Stimulated activated CD8-positive, alpha-beta memory T cell treated with anti-CD3 and anti-CD28 coated beads, Interleukin-2, amount 100 ng/mL, for 48 hours (primary cell): ENCODE results near the gene LRP8.
A peak's percentile ranks its signal among the peaks of the same experiment; 100 is the strongest.

Experiments
- DNase-seq, 2 donors: peaks; one replicate each; pipeline ENCODE4 v3.0.0-alpha.2; 2020; ENCODE audit warnings: low read depth in 2 of 2

Gene LRP8

DNA sequence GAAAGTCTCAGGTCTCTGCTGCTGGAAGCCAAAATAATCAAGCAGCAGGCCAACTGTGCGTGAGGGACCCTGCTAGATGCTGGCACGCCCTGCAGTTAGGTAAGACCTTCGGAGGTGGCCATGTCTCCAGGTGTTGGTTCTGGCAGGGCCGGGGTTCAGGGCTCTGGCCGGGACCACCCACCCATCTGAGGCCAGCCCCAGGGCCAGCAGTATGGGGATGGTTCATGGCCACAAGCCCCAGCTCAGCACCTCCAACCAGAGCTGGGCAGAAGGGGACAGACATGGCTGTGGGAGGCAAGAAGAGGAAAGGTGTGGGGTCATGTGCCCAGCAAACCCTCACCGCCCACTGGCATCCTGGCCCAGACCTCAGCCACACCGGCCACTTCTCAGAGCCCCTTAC, 23.3 kb downstream of the LRP8 start:
- no peak for DNase-seq

DNA sequence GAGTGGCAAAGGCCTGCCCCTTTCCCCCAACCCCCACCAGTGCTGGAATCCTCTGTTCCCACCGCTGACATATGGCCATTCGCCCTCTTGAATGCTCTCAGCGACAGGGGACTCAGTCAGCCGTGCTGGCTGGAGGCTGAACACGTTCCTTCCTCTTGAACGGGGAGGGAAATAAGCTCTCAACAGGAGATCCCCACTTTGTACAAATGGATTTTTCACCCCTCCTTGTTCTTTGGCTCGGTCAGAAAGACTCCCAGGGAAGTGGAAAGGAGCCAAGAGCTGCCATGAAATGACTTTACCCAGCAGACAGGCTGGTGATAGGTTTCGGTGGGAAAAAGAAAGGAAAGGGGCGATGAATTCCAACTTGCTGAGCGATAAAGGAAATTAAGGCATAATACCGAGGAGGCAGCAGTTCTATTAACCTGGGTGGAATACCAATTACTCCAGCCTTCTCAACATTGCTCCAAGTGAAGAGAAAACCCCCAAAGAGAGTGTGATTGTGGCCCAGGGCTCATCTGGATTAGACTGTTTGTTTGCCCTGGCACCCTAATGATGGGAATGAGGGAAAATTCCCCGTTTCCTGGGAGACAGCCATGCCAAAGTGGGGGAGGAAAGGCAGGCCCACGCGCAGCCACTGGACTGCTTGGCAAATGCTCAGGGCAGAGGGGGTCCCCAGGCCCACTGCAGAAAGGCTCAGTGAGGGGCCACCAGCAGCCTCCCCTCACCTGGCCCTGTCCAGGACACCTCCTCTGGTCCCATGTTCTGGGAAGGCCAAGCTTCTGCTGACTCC, 23.9 kb downstream of the LRP8 start:
- no peak for DNase-seq

DNA sequence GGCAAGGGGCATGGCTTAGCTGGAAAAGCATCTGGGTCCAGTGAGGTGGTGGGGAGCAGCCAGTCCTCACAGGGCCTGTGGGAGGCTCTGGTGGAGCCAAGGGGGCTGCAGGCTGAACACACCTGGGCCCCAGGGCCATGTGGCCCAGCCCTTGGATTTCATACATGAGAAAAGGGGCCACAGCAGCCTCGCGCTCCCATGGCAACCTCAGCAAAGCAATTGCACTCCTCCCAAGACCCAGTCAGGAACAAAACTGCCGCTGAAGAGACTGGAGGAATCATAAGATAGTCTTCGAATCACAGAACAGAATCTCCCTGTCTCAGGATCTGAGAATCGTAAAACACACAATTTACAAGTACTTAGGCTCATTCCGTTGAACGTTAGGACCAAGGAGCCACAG, 24.6 kb downstream of the LRP8 start:
- no peak for DNase-seq

DNA sequence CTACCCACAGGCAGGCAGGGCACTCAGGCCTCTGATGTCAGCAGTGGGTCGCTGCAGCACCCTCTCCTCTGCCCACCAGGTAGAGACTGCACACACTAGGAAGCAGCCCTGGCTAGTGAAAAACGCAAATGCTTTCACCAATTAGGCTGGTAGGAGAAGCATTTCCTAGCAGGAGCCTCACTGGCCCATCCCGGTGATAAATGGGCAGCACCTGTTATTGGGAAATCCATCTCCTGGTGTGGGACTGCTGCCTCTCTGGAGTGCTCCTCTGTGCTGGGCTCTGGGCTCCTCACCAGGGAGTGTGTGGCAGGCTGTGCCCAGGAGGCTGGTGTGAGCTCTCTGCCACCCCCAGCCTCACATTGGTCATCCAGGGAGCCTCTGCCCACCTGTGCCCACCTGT, 28.6 kb downstream of the LRP8 start:
- DNase-seq, result no peak

DNA sequence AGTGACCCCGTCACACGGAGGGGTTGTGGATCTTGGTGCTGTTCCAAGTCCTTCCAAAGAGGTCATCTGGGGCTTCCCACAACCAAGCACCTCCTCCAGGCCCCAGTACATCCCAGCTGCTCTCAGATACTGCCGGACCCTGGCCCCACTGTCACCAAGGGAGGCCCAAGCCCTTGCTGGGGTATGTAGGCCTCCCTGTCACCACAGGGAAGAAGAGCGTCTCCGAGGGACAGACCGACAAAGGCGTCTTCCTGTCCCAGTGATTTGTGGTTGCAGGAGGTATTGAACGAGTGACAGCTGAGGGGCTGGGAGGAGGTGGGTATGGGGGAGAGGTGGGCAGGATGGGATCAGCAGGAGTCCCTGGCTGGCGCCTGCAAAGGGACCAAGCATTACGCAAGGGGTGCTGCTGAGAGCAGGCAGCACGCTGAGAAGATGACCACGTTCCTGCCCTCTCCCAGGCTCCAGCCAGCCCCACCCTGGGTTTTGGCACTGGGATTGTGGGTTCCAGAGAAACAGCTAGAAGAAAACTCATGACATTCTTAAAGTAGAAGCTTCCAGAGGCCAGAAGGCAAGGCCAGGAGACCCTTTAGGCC, 29.7 kb downstream of the LRP8 start:
- no peak for DNase-seq

DNA sequence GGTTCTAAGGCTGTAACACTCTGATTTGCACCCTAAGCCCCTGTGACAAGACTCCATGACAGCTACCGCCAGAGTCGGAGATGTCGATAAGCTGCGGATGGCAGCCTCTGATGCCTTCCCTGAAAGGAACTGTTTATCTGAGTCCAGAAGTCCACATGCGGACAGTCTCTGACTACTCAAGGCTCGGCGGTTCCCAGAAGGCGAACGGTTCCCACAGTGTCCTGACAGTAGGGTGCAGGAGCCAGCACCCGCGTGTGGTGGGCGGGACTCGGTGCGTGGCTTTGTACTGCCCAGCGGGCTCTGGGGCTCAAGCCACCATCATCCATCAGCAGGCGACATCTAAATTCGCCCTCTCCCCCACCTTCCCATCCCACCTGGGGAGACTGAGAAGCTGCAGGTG, 30.7 kb downstream of the LRP8 start:
- no peak for DNase-seq

DNA sequence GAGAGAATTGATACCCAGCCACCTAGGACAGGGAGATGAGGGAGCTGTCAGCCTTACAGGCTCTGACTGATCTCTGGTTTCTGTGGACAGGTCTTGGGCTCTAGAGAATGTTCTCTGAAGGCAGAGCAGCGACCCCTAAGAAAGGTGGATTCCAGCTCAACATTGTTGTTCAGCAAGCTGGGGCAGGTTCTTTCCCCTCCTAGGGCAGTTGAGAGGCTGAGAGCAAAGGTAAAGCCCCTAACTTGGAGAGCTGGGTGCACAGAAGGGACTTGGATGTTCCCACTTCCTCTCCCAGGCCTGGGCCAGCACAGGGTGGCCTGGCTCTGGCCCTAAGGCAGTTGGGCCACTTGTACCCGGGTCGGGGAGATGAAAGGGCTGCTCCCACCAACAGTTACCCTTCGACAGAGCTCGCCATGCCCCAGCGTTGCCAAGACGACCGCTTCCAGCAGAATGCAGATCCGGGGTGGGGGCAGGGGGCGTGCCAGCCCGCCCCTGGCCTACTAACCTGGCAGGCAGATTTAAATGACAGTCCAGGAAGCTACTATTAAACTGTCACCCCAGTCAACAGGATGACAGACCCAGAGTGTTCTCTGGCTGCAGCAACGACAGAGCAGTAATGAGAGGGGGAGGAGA, 31.6 kb downstream of the LRP8 start:
- DNase-seq, result no peak

DNA sequence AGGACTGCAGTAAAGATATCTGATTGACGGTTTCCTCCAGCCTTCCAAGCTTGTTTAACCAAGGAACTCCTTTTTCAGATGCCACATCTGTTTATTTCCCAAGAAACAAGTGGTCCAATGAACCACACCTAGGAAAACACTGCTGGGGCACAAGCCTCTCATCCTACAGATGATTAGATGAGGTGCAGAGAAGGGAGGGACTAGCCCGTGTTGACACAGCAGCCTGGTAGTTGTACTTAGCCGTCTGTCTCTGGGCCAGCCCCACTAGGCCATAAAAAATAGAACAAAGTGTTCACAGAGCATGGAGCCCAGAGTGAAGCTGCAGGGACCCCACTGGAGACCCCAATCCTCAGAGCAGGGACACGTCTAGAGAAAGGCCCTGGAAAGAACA, 32.1 kb downstream of the LRP8 start:
- no peak for DNase-seq

DNA sequence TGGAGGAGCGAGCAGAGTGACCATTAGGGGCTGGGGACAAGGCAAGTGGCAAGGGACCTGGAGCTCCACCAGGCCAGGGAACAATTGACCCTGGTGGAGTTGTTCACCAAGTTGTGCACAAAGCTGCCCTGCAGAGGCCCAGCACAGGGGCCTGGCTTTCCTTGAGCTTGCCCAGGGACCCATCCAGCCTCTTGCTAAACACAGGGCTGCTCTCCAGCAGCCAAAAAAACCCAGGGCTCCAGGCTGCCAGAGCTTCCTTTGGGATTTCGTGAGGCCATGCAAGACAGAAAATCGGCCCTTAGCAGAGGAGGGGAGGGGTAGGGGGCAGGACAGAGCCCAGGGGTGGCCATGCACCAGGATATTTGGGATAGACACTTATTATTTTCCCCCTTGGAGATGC, 32.6 kb downstream of the LRP8 start:
- no peak for DNase-seq

DNA sequence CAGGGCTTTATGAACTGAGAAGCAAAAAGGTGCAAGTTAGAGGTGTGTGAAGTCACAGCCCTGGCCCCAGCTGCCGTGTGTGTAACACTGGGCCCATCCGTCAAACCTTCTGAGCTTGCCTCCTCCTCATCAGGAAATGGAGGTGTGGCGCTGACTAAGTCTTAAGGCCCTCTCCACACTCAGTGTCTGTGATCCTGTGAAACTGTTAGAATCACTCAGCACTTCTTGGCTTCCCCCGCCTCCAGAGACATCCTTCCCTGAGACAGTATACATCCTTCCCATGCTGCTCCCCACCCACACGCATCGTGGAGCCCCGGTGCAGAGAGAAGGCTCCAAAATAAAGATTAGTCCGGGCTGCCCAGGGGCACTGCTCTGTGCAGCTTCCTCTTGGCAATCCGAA, 33.3 kb downstream of the LRP8 start:
- peak; percentile 5 to 16 for DNase-seq

DNA sequence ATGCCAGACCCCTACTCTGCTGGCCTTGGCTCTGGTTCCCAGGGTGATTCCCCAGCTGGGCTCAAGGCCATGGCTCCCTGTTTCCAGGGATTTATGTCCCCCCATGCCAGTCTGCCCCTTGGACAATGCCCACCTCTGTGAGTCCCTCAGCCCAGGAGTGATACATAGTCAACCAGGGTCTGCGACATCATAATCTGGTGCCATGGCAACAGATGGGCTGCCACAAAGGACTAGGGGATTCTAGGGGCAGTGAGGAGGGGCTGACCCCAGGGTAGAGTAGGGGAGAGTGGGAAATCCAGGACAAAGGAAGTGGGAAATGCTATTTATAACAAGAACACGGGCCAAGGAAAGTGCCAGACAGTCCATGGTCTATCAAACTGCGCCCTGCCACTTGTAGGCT, 33.8 kb downstream of the LRP8 start:
- DNase-seq, result no peak

DNA sequence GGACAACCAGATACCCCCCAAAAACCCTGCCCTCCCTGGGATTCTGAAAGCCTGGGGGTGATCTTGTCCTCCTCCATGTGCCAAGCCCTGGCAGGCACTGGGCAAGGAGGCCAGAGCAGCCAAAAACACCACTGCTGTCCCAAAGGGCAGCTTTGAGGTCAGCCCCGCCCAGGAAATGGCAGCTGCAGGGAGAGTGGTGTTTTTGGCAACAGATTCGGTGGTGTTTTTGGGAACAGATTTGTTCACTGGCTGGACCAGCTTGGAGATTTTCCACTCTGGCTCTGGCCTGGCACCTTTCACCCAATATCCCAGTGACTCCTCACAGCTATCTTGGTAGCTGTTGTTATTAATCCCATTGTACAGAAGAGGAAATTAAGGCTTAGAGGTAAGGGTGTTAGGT, 34.7 kb downstream of the LRP8 start:
- no peak for DNase-seq

DNA sequence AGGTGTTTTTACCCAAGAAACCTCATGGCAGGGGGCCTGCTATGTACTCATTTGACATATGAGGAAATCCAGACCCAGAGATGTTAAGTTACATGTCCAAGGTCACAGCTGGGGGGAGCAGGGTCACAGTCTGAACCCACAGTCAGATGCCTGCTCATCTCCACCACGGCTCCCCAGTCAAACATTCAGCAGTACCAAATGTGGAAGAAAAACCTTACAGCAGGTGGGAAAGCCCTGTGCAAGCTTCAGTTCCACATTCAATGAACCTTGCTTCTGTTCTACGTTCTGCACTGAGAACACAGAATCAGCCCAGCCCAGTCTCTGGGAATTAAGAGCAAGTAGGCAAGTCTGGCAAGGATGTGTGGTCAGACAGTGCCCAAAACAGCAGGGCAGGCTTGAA, 35.2 kb downstream of the LRP8 start:
- no peak for DNase-seq

DNA sequence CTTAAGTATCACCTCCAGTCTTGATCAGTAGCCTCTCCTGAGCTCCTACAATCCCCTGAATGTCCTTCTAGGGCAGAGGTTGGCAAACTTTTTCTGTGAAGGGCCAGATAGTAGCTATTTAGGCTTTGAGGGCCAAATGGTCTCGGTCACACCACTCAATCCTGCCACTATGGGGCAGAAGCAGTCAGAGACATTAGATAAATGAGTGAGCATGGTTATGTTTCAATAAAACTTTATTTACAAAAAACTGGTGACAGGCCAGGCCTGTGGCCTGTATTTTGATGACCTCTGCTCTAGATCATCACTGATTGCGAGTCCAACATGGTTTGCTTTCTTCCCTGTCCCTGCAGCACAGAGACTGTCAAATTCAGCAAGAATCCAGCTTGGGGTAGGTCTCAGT, 36.3 kb downstream of the LRP8 start:
- no peak for DNase-seq

DNA sequence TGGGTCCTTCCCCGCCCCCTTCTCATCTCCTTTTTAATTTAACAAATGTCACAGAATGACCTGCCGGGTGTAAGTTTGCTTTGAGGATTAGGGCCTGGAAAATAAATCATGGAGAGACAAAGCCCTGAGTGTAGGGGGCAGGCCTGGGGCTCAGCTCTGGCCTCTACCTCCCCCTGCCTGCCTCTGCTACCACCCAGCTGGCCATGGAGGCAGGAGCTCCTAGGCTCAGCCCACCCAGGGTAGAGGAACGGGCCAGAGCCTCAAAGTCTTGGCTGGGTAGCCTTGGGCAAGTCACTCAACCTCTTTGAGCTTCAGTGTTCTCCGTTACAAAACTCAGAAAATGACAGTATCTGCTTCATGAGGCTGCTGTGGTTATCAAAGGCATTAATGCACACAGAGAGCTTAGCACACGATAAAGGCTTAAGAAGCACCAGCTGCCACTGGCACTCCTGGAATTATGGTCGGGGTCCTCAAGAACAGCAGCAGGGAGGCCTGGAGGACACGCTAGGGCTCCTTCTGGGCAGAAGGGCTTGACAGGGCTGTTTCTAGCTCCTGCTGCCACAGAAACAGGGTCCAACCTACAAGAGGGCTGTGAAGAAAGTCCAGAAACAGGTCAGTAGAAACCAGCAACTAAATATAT, 39.0 kb downstream of the LRP8 start:
- DNase-seq, result no peak

DNA sequence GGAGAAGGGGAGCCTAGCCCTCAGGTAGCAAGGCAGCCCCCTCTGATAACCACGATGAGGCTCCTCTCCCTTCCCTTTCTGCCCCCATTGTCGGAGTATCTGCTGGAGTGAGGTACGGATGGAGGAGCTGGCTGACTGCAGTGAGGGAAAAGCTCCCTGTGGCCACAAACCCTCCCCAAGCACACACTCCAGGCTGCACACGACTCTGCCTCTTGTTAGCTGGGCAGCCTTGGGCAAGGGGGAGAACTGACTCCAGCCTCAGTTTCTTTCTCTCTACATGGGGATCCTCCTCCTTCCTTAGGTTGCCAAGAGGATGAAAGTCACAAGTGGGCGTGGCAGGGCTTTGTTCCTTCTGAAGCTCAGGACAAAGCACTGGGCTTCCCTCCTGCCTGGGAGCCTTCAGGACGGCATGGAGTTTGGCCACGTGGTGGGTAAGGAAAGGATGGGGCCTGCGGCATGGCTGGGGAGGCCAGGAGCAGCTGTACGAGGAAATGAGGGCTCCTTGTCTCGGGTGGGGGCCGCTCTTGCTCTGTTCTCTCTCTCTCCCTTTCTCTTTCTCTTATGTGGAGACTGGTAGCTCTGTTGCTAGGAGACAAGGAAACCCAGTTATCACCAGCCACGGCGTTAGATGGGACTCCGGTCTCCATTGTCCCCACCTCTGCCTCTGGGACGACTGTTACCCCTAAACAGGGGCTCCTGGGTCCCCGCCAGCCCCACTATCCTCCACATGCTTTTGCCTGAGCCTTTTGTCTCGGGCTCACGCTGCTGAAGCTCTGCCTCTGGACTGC, 39.7 kb downstream of the LRP8 start:
- DNase-seq, result no peak

DNA sequence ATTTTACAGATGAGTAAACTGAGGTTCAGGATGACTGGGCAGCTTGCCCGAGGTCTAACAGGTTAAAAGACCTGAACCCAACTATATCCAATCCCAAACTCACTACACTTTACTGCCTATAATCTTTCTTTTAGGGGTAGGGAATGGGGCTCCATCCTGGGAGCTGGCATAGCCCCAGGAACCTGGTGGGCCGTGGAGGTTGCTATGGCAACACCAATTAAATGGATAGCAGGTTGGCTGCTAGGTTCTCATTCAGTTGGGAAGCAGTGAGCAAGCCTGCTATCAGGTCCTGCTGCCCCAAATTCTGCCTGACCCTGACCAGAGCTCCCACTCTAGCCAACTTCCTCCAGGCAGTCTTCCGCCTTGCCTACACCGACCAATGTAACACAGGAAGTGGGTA, 40.9 kb downstream of the LRP8 start:
- DNase-seq, result no peak

DNA sequence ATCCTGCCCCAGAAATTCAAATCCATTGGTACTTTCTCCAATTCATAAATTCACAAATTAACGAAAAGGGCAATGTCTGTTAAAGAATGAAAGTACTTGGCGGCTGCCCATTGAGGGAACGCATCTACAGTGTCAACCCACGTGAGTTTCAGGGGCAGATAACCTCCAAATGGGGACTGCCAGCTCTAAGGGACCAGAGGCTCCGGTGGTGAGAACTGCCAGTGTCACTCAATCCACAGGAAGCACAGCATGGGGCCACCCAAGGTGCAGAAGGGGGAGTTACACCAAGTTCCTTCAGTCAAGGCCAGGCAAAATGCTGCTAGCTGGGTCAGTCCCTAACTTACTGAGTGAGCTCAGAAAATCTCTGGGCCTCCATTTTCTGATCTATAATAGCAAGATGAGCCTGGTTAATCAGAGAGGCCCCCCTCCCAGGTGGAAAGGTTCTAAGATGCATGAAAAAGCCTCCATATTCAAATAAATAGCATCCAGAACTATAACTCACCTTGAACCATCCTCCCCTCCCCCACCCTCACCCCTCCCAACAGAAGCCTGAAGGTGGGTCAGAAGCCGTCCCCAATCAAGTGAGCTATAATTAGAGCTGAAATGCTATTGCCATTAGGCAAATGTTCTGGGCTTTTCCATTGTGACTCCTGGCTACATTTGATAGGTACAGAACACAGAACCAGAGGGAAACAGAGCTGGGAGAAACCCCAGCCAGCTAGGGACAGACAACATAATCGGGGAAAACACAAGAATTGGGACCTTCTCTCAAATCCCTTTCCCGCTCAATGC, 41.7 kb downstream of the LRP8 start:
- DNase-seq, result no peak

DNA sequence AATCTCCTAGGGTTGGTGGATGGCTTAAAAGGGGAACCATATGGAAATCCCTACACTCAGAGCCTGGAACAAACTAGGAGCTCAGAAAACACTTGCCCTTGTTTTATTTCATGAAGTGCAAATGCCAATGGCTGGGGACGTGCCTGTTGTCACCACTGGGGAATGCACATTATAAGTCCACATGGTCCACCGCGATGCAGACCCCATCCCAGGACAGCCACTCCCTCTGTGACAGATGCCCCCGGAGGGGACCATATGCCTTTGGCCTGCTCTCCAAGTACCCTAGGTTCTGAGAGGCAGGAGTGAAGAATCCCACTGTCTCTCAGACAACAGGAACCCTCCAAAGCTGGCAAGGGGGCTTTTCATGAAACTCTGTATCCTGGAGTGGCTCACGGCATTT, 42.3 kb downstream of the LRP8 start:
- no peak for DNase-seq

DNA sequence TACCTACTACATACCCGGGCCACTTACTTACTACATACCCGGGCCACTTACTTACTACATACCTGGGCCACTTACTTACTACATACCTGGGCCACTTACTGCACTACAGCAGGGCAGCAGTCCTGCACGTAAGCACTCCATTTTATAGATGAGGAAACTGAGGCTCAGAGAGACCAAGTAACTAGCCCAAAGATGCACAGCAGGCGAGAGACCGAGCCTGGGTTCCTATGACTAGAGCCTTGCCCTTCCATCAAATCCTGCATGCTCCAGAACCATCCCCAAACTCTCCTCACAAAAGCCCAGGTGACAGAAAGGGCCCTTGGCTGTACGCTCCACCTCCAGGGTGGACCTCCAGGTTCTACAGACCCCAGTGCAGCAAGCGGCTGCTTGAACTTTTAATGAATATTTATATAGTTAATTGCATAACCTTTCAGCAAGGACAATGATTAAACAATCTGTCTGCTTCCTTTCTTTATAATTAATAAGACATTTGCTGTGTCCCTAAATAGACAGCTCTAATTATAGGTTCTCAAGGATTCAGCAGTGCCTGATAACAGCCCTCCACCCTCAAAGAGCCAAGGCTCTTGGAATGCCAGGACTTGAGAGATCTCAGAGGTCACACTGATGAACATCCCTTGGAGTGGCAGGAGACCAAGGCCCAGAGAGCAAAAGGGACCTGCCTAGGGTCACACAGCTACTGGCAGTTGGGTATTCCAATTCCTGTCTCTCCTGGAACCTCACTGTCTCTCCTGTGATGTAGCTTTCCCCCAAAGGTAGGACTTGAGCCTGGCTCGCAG, 43.4 kb downstream of the LRP8 start:
- DNase-seq, result no peak
